IMR-90 (cell line): ENCODE results near the gene DNM1. TPM values are rescaled to one million over a fixed set of nuclear protein-coding genes. Genes with fewer than 3 reads are reported as not detected.
A peak's percentile ranks its signal among the peaks of the same experiment; 100 is the strongest.

Experiments
- ATAC-seq: fragments of 200-7000 bp; cut with Tn5 transposase; 2 replicates; pipeline ENCODE4 v1.9.1; 2020; ENCODE audit warnings: low read depth, mild to moderate bottlenecking, moderate library complexity
- BruUV-seq: library from RNA; stranded (reverse); fragments of 400-500 nt; replicated peaks from 2 replicates; lab custom pipeline; 2021; lab: Mats Ljungman, UMichigan
- CTCF ChIA-PET: fragments of 300-600 bp; formaldehyde crosslinking; extraction: SDS; loops from one replicate; lab custom pipeline; 2021; ENCODE audit warnings: antibody characterized with exemption; lab: Yijun Ruan, JAX
- POLR2A ChIA-PET: fragments of 300-600 bp; sonication (Branson Sonifier 250); formaldehyde crosslinking; loops from one replicate; lab custom pipeline; 2022; ENCODE audit warnings: antibody characterized with exemption; ENCODE audit not compliant: unreplicated experiment; lab: Charles Lee
- DNase-seq: peaks from one replicate; pipeline ENCODE4 v3.0.0; 2013
- H2AFZ ChIP-seq: replicated peaks from 2 replicates; pipeline ENCODE3; 2013; ENCODE audit warnings: low read length, mild to moderate bottlenecking; ENCODE audit not compliant: poor library complexity
- H2AK5ac ChIP-seq: 2 replicates; pipeline ENCODE4 v1.6.1; 2013; ENCODE audit warnings: low read depth, low read length, inconsistent platforms
- H2AK9ac ChIP-seq: replicated peaks from 2 replicates; pipeline ENCODE3; 2013; ENCODE audit warnings: mild to moderate bottlenecking, low read depth, low read length, moderate library complexity; ENCODE audit not compliant: poor library complexity
- H2BK120ac ChIP-seq: 2 replicates; pipeline ENCODE4 v1.6.1; 2013; ENCODE audit warnings: low read depth, low read length, inconsistent platforms
- H2BK15ac ChIP-seq: 3 replicates; pipeline ENCODE4 v1.6.1; 2013; ENCODE audit warnings: low read depth, low read length, inconsistent platforms
- H2BK20ac ChIP-seq: 2 replicates; pipeline ENCODE4 v1.6.1; 2013; ENCODE audit warnings: low read depth, mild to moderate bottlenecking, inconsistent platforms, low read length, moderate library complexity
- H2BK5ac ChIP-seq: 2 replicates; pipeline ENCODE4 v1.6.1; 2013; ENCODE audit warnings: mild to moderate bottlenecking, low read depth, low read length, inconsistent platforms; ENCODE audit not compliant: poor library complexity, severe bottlenecking
- H3K14ac ChIP-seq: replicated peaks from 2 replicates; pipeline ENCODE4 v1.6.1; 2013; ENCODE audit warnings: low read depth, low read length, inconsistent platforms
- H3K18ac ChIP-seq: 2 replicates; pipeline ENCODE4 v1.6.1; 2013; ENCODE audit warnings: low read depth, low read length, control low read depth
- H3K23ac ChIP-seq: 2 replicates; pipeline ENCODE4 v1.6.1; 2013; ENCODE audit warnings: low read depth, low read length, inconsistent platforms
- H3K27ac ChIP-seq: 2 replicates; pipeline ENCODE4 v1.5.1; 2013; ENCODE audit warnings: mild to moderate bottlenecking, control low read depth, low read length; ENCODE audit not compliant: insufficient read depth
- H3K27me3 ChIP-seq: 2 replicates; pipeline ENCODE4 v1.6.1; 2013; ENCODE audit warnings: low read length; ENCODE audit not compliant: control insufficient read depth, insufficient read depth
- H3K36me3 ChIP-seq: 2 replicates; pipeline ENCODE4 v1.6.1; 2013; ENCODE audit warnings: low read length, mixed read lengths; ENCODE audit not compliant: control insufficient read depth, insufficient read depth
- H3K4ac ChIP-seq: 2 replicates; pipeline ENCODE4 v1.6.1; 2013; ENCODE audit warnings: low read depth, low read length, inconsistent platforms
- H3K4me1 ChIP-seq: 2 replicates; pipeline ENCODE4 v1.6.1; 2013; ENCODE audit warnings: low read length, mixed read lengths; ENCODE audit not compliant: control insufficient read depth, insufficient read depth
- H3K4me2 ChIP-seq: 2 replicates; pipeline ENCODE4 v1.6.1; 2013; ENCODE audit warnings: low read depth, mild to moderate bottlenecking, control low read depth, low read length, moderate library complexity
- H3K4me3 ChIP-seq: 2 replicates; pipeline ENCODE4 v1.5.1; 2013; ENCODE audit warnings: low read depth, mild to moderate bottlenecking, control low read depth, low read length, moderate library complexity; ENCODE audit not compliant: insufficient read depth
- H3K56ac ChIP-seq: 2 replicates; pipeline ENCODE4 v1.6.1; 2013; ENCODE audit warnings: low read length, inconsistent platforms; ENCODE audit not compliant: insufficient read depth; ENCODE audit errors: extremely low read depth
- H3K79me1 ChIP-seq, 2 experiments: 2 replicates each; pipeline ENCODE4 v1.6.1; 2013; ENCODE audit warnings: low read length in 2 of 2, inconsistent platforms in 1 of 2, low read depth in 1 of 2
- H3K9ac ChIP-seq: 2 replicates; pipeline ENCODE4 v1.6.1; 2013; ENCODE audit warnings: low read depth, low read length, control low read depth
- H3K9me1 ChIP-seq: 2 replicates; pipeline ENCODE4 v1.6.1; 2013; ENCODE audit warnings: low read length, inconsistent platforms; ENCODE audit not compliant: insufficient read depth
- H3K9me3 ChIP-seq: 2 replicates; pipeline ENCODE4 v1.6.1; 2013; ENCODE audit warnings: low read length; ENCODE audit not compliant: control insufficient read depth, insufficient read depth
- H4K20me1 ChIP-seq: 2 replicates; pipeline ENCODE4 v1.6.1; 2013; ENCODE audit warnings: low read length, inconsistent platforms; ENCODE audit not compliant: insufficient read depth
- H4K5ac ChIP-seq: 2 replicates; pipeline ENCODE4 v1.6.1; 2013; ENCODE audit warnings: mild to moderate bottlenecking, low read depth, low read length, control low read depth
- H4K8ac ChIP-seq, 2 experiments: 2 replicates each; pipeline ENCODE4 v1.6.1; 2013; ENCODE audit warnings: low read depth in 2 of 2, low read length in 2 of 2, control low read depth in 1 of 2, inconsistent platforms in 1 of 2
- H4K91ac ChIP-seq: 2 replicates; pipeline ENCODE4 v1.6.1; 2013; ENCODE audit warnings: low read depth, low read length, inconsistent platforms; ENCODE audit not compliant: insufficient read depth
- BHLHE40 ChIP-seq: fragments of 150-350 bp; IDR thresholded peaks from 2 replicates; pipeline ENCODE4 v1.6.1; 2016; ENCODE audit warnings: mild to moderate bottlenecking, low read depth, low read length
- MAFK ChIP-seq: IDR thresholded peaks from 2 replicates; pipeline ENCODE4 v1.6.1; 2012; ENCODE audit warnings: low read depth, low read length, improper control_type of control experiment
- NFE2L2 ChIP-seq: fragments of 150-350 bp; IDR thresholded peaks from 2 replicates; pipeline ENCODE4 v1.6.1; 2016; ENCODE audit warnings: low read depth, mild to moderate bottlenecking, low read length
- RAD21 ChIP-seq: IDR thresholded peaks from 2 replicates; pipeline ENCODE4 v1.6.1; 2012; ENCODE audit warnings: low read length, improper control_type of control experiment
- RCOR1 ChIP-seq: IDR thresholded peaks from 2 replicates; pipeline ENCODE4 v1.6.1; 2012; ENCODE audit warnings: mild to moderate bottlenecking, low read length, improper control_type of control experiment; ENCODE audit not compliant: insufficient replicate concordance
- RFX5 ChIP-seq: IDR thresholded peaks from 2 replicates; pipeline ENCODE4 v1.8.0; 2012; ENCODE audit warnings: low read depth, mild to moderate bottlenecking, low read length, moderate library complexity
- WGBS, 2 experiments: methylation state at CpG; one replicate each; pipeline versions ENCODE4 v1.1.5 to v1.1.7; 2013; ENCODE audit warnings: missing lambda C conversion rate in 2 of 2; ENCODE audit not compliant: insufficient read length in 1 of 2; ENCODE audit errors: extremely low coverage in 2 of 2; 5-methylcytosine and 5-hydroxymethylcytosine counted together
- dilution Hi-C: fragments of 300-500 bp; cut with HindIII; formaldehyde crosslinking; loops from one replicate; pipeline ENCODE4 v1.14.3; 2018; ENCODE audit warnings: low sequenced_read_pairs; ENCODE audit not compliant: unreplicated experiment
- in situ Hi-C: fragments of 300-500 bp; cut with MboI; formaldehyde crosslinking; loops from 3 replicates; pipeline ENCODE4 v1.14.3; 2019; ENCODE audit warnings: low sequenced_read_pairs, inconsistent platforms, mixed read lengths
- intact Hi-C: fragments of 100-400 bp; cut with micrococcal nuclease; formaldehyde crosslinking; loops from 2 replicates; pipeline ENCODE4 v1.10.0; 2022
- polyA plus RNA-seq, 3 experiments: library from polyadenylated mRNA; depleted of rRNA; stranded (reverse); fragments of >200 nt; gene quantifications; 2 replicates each; pipeline ENCODE4 v1.2.3, GENCODE V29; 2012; ENCODE audit warnings: low replicate concordance in 1 of 3
- total RNA-seq: library from RNA; depleted of rRNA; stranded (reverse); fragments of >200 nt; gene quantifications from 2 replicates; pipeline ENCODE4 v1.2.3, GENCODE V29; 2012

Gene DNM1
- total and polyA plus RNA-seq, 2 of the 4 experiments (the other 2 are of a cell fraction): 13.6 to 17.7 TPM

GRCh38 chr9:128282500-128282899, 79.3 kb downstream of the DNM1 start:
- Histone ChIP-seq H3K14ac (no peak overlapping the region), H4K91ac (no peak overlapping the region), H3K27ac (no peak overlapping the region), H2AK5ac (no peak overlapping the region), H3K18ac (no peak overlapping the region), H3K79me1 (peaks cover 10 to 31% of the 10 kb centered on the region in 2 experiments), H3K4ac (no peak overlapping the region), H4K5ac (no peak overlapping the region), H3K23ac (0 out of 2 replicates have a peak overlapping the region, but pooled peaks have one; percentile 8), H4K20me1 (no peaks in the 10 kb centered on the region), H2BK20ac (no peak overlapping the region), H3K36me3 (peaks cover 16% of the 10 kb centered on the region), H3K4me1 (peaks cover 1% of the 10 kb centered on the region; the same call in 1 of the 2 replicates), H2BK5ac (peak overlapping the region; percentile 1), H2AFZ (no peak overlapping the region), H3K27me3 (no peaks in the 10 kb centered on the region), H3K4me3 (no peak overlapping the region), H2BK120ac (no peak overlapping the region), H3K56ac (no peak overlapping the region), H4K8ac (peak overlapping the region in 1 of 2 experiments; percentile 35; a peak in 1 of 4 replicates), H3K9me3 (no peaks in the 10 kb centered on the region), H2BK15ac (no peak overlapping the region), H3K9me1 (peaks cover 7% of the 10 kb centered on the region), H3K9ac (no peak overlapping the region), H3K4me2 (no peak overlapping the region), H2AK9ac (no peak overlapping the region)
- CTCF ChIA-PET: interaction anchor here (1.2 kb wide), 1 partner anchor 59 kb away, joined by 3 read pairs; no protein-coding TSS in a partner anchor
- TF ChIP-seq RFX5 (no peak), RAD21 (no peak), NFE2L2 (no peak), MAFK (no peak), BHLHE40 (no peak), RCOR1 (no peak)
- WGBS, 2 experiments: no CpG with 5 or more reads among the region's 6 CpGs
- ATAC-seq: no peak
- in situ Hi-C loops (no loop called here), intact Hi-C loops (no loop called here), dilution Hi-C loops (no loop called here)
- DNase-seq: peak; percentile 76
- no TSS peak for BruUV-seq
- POLR2A ChIA-PET: no interaction called here
